Tibial artery (tissue), 4 donors: ENCODE results near the gene CLTCL1.

ENCODE experiments used
- DNase-seq, 2 donors: peaks; one replicate each; pipeline ENCODE4 v3.0.0-alpha.2; 2019
- H3K27ac ChIP-seq, 2 donors: fragments of 200-600 bp; sonication (generic) in 1 of 2; 1 replicate in 1 of 2; 2 replicates in 1 of 2; pipeline ENCODE4 v1.5.1; 2018 to 2019; ENCODE audit warnings: mild to moderate bottlenecking in 1 of 2
- H3K27me3 ChIP-seq, 2 donors: fragments of 200-600 bp; sonication (generic) in 1 of 2; one replicate each; pipeline versions ENCODE4 v1.5.1 to v1.6.0; 2016 to 2019
- H3K36me3 ChIP-seq, 3 donors: fragments of 200-600 bp; sonication (generic) in 2 of 3; one replicate each; pipeline ENCODE4 v1.5.1; 2016 to 2019; ENCODE audit warnings: mild to moderate bottlenecking in 2 of 3
- H3K4me1 ChIP-seq, 4 donors: fragments of 200-600 bp; sonication (generic) in 2 of 4; 1 replicate in 3 of 4; 2 replicates in 1 of 4; pipeline ENCODE4 v1.5.1; 2016 to 2019
- H3K4me3 ChIP-seq, 2 donors: fragments of 200-600 bp; sonication (generic) in 1 of 2; 1 replicate in 1 of 2; 2 replicates in 1 of 2; pipeline ENCODE4 v1.5.1; 2018 to 2019; ENCODE audit warnings: mild to moderate bottlenecking in 2 of 2
- H3K9me3 ChIP-seq, 3 donors: fragments of 200-600 bp; sonication (generic) in 1 of 3; one replicate each; pipeline ENCODE4 v1.5.1; 2016 to 2019
- intact Hi-C: fragments of 100-400 bp; cut with DNase I; formaldehyde crosslinking; loops from one replicate; pipeline ENCODE4 v1.15.0; 2023; ENCODE audit warnings: low total_unique reads
- TF ChIP-seq, protein P1 (sequence below), 2 experiments: fragments of 200-600 bp in 1 of 2; fragments of 450-650 bp in 1 of 2; IDR thresholded peaks; one replicate each; pipeline ENCODE4 v1.5.1; 2017 to 2019; ENCODE audit warnings: antibody characterized with exemption in 2 of 2, mild to moderate bottlenecking in 1 of 2, moderate library complexity in 1 of 2

Gene CLTCL1

DNA sequence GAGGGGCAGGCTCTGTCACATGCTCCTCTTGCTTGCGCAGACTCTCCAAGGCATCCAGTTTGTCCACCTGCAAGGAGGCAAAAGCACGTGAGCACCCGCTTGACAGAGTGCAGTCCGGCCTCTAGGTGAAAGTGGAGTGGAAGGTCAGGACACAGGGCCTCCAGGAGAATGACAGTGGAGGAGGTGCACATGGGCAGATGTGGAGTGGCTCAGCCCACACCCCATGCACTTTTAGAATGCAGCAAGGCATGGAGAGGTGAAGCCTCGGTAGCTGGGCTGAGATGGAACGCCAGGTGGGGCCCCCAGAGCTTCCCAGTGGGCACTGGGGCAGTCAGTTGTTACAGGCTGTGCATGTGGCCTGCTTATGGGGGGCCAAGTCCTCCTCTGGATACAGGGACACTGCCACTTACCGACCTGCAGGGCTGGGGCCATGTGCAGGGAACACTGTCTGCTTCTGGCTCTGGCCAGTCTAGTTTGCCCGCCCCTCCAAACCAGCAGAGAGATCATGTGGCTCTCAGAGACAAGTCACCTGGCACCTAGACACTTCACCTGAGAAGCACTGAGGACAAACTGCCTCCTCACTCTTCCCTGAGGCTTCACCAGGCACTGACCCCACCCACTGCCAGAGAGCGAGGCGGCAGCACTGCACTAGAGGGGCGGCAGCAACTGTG, 110.6 kb downstream of the CLTCL1 start:
- H3K4me1 ChIP-seq = peaks cover 0 to 32% (median 17%) of the 10 kb centered on the region in 4 donors
- H3K27me3 ChIP-seq = no peaks in the 10 kb centered on the region
- no peak for DNase-seq
- no peak overlapping the region for H3K4me3 ChIP-seq
- intact Hi-C loops = loop anchor here (5.0 kb wide), 1 partner anchor 111 kb away; the partner anchor contains the start of gene CLTCL1
- H3K36me3 ChIP-seq = peaks cover 0 to 12% (median 0%) of the 10 kb centered on the region in 3 donors
- H3K9me3 ChIP-seq = no peaks in the 10 kb centered on the region
- TF ChIP-seq, protein P1, sequence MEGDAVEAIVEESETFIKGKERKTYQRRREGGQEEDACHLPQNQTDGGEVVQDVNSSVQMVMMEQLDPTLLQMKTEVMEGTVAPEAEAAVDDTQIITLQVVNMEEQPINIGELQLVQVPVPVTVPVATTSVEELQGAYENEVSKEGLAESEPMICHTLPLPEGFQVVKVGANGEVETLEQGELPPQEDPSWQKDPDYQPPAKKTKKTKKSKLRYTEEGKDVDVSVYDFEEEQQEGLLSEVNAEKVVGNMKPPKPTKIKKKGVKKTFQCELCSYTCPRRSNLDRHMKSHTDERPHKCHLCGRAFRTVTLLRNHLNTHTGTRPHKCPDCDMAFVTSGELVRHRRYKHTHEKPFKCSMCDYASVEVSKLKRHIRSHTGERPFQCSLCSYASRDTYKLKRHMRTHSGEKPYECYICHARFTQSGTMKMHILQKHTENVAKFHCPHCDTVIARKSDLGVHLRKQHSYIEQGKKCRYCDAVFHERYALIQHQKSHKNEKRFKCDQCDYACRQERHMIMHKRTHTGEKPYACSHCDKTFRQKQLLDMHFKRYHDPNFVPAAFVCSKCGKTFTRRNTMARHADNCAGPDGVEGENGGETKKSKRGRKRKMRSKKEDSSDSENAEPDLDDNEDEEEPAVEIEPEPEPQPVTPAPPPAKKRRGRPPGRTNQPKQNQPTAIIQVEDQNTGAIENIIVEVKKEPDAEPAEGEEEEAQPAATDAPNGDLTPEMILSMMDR (IDR thresholded peaks at IDR 0.05) = no peak
- no peak overlapping the region for H3K27ac ChIP-seq

DNA sequence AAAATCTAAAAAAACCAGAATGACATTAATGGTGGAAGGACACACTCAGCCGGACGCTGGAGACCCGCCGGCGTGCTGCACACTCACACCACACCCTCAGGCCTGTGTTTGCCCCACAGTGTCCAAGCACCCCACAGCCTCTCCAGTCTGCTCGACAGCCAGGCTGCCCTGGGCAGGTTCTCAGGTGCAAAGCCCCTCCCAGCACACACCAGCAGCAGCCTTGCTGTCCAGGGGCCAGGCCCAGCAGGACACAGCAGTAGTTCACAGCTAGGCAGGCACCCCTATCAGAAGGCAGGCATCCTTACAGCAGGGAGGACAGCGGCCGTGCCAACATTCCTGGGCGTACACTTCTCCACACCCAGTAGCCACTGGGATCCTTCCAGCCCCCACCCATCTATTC, 111.3 kb downstream of the CLTCL1 start:
- Histone ChIP-seq H3K27me3 (no peaks in the 10 kb centered on the region), H3K9me3 (no peaks in the 10 kb centered on the region), H3K4me3 (no peak overlapping the region), H3K27ac (peak overlapping the region in 1 of 2 donors; percentile 89), H3K4me1 (peaks cover 0 to 39% (median 22%) of the 10 kb centered on the region in 4 donors), H3K36me3 (peaks cover 0 to 18% (median 0%) of the 10 kb centered on the region in 3 donors)
- TF ChIP-seq, protein P1 (IDR thresholded peaks at IDR 0.05) = no peak
- DNase-seq = no peak
- intact Hi-C loops = loop anchor here (5.0 kb wide), 1 partner anchor 112 kb away; the partner anchor contains the start of gene CLTCL1

DNA sequence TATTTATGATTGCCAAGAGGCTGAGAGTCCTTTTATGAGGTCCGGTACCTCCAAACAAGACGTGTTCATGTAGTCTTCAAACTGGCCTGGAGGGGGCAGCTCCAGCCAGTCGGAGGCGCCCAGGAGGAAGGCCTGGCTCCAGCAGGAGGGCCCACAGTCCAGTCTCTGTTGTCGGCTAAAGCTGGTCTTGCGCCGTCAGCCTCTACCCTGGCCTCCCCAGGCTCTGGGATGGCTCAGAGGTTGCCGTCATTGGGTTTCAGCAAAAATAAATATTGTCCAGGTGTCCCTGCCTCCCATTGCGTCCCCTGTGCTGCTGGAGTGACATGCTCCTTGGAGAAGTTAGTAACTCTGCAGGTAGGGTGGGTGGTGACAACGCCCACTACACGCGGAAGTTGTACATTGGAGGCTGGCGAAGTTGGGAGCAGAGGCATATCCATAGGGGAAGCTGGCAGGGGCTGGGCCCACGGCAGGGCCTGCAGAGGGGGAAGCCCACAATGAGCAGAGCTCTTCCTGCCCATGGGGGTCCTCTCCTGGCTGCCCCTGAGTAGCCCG, 111.9 kb downstream of the CLTCL1 start:
- Histone ChIP-seq H3K4me1 (peaks cover 3 to 45% (median 29%) of the 10 kb centered on the region in 4 donors), H3K4me3 (peak overlapping the region; percentile 77 to 78), H3K27ac (peak overlapping the region; percentile 86 to 89), H3K36me3 (peaks cover 0 to 18% (median 0%) of the 10 kb centered on the region in 3 donors), H3K9me3 (no peaks in the 10 kb centered on the region), H3K27me3 (no peaks in the 10 kb centered on the region)
- TF ChIP-seq, protein P1 (IDR thresholded peaks at IDR 0.05) = peak; percentile 70 to 76
- intact Hi-C loops = loop anchor here (5.0 kb wide), 2 partner anchors 113 to 298 kb away; partner anchors contain the start of genes CDC45, CLTCL1 and UFD1
- peak; percentile 78 to 91 for DNase-seq

DNA sequence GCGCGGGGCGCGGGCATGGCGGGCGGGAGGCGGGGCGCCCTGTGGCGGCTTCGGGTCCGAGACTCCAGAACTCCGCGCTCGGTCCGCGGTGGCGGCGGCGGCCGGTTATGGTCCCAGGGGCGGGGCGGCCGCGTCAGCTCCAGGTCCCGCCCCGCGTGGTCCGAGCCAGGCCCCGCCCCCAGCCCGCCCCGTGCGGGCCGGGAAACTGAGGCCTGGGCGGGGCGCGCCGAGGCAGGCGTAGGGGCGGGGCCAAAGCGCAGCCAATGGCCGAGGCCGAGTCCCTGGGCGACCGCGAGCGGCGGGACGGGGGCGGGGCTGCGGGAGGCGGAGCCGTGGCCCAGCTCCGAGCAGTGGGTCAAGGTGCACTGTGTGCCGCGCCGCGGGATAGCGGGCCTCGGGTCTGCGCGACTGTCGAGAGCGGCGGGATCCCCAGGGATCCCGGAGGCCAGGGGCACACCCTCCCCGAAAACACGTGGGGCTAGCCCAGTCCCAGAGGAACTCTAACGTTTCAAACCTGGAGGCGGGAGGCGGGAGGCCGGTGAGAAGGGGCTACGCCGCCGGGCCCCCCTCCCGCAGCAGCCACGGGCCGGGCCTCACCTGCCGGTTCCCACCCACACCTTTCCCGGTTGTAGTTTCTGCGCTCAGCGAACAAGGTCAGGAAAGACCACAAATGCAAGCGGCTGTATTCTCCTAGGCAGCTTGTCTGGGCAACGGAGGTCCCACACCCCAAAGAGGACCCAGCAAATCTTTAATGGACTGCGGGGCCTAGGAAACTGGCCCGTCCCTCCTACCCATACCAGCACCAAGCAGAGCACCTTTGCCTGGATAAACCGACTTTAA, 112.6 kb downstream of the CLTCL1 start, which contains the start of gene SLC25A1:
TSS of gene SLC25A1 (minus strand) at position 80 of the 840 bp plus-strand sequence. CDS start at position 17, 63 bp downstream.
- H3K9me3 ChIP-seq = no peaks in the 10 kb centered on the region
- peaks cover 6 to 52% (median 36%) of the 10 kb centered on the region in 4 donors for H3K4me1 ChIP-seq
- H3K27me3 ChIP-seq = no peaks in the 10 kb centered on the region
- peak; percentile 89 to 96 for DNase-seq
- peak within 1 kb of the TSS; percentile 77 to 78 for H3K4me3 ChIP-seq
- peaks cover 0 to 18% (median 0%) of the 10 kb centered on the region in 3 donors for H3K36me3 ChIP-seq
- TF ChIP-seq, protein P1 (IDR thresholded peaks at IDR 0.05) = no peak
- H3K27ac ChIP-seq = peak within 1 kb of the TSS; percentile 86 to 89
- intact Hi-C loops = loop anchor here (5.0 kb wide), 1 partner anchor 298 kb away; the partner anchor contains the start of genes CDC45 and UFD1

DNA sequence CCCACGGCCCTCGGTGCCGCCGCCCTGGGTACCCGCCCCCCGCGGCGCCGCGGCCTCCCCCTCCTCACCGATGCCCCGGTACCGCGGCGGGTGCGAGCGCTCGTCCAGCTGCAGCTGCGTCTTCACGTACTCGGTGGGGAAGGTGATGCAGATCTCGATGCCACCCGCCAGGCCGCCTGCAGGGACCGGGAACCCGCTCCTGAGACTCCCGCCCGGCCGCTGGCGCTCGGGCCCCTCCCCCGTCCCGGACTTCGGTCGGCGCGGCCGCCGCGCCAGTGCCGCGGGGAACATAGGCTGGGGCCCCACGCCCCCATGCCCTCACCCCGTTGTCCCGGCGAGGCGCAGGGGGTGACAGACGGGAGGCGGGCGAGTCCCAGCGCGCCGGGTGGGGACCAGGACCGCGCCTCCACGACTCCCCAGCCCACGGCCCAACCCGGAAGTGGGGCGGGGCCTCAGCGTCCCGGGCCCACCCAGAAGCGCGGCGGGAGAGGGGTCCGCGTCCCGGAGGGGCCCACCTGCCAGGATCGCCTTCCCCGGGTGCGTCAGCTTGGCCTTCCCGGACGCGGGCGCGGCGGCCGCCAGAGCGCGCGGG, 113.4 kb downstream of the CLTCL1 start:
- intact Hi-C loops = loop anchor here (5.0 kb wide), 1 partner anchor 299 kb away; the partner anchor contains the start of genes CDC45 and UFD1
- H3K4me1 ChIP-seq = peaks cover 6 to 59% (median 42%) of the 10 kb centered on the region in 4 donors
- H3K9me3 ChIP-seq = no peaks in the 10 kb centered on the region
- TF ChIP-seq, protein P1 (IDR thresholded peaks at IDR 0.05) = no peak
- peaks cover 0 to 15% (median 0%) of the 10 kb centered on the region in 3 donors for H3K36me3 ChIP-seq
- peak overlapping the region; percentile 77 to 78 for H3K4me3 ChIP-seq
- DNase-seq = no peak
- H3K27ac ChIP-seq = peak overlapping the region; percentile 86 to 89
- H3K27me3 ChIP-seq = no peaks in the 10 kb centered on the region
